PC-3 (cell line): ENCODE results near the gene ROBO3. TPM values are rescaled to one million over a fixed set of nuclear protein-coding genes. Genes with fewer than 3 reads are reported as not detected.

Experiments used
- ATAC-seq: fragments of 200-7000 bp; cut with Tn5 transposase; 2 replicates; pipeline ENCODE4 v1.9.1; 2020; ENCODE audit warnings: mild to moderate bottlenecking, moderate library complexity
- BruUV-seq: library from RNA; stranded (reverse); fragments of 400-500 nt; replicated peaks from 2 replicates; lab custom pipeline; 2021; lab: Mats Ljungman, UMichigan
- CTCF ChIA-PET: fragments of 300-600 bp; sonication (Branson Sonifier 250); formaldehyde crosslinking; loops from one replicate; lab custom pipeline; 2022; ENCODE audit warnings: antibody characterized with exemption; lab: Charles Lee
- POLR2A ChIA-PET: fragments of 300-600 bp; sonication (Branson Sonifier 250); formaldehyde crosslinking; loops from one replicate; lab custom pipeline; 2022; ENCODE audit warnings: antibody characterized with exemption; ENCODE audit not compliant: unreplicated experiment; lab: Charles Lee
- DNase-seq: peaks from one replicate; pipeline ENCODE4 v3.0.0-alpha.2; 2015
- H2AFZ ChIP-seq: fragments of 300-600 bp; sonication (generic); 2 replicates; pipeline ENCODE4 v1.6.0; 2016; ENCODE audit warnings: antibody characterized with exemption, low read length
- H3F3A ChIP-seq: fragments of 300-600 bp; sonication (generic); one replicate; pipeline ENCODE4 v1.6.0; 2017; ENCODE audit warnings: antibody characterized with exemption, low read length, control low read depth, mild to moderate bottlenecking; ENCODE audit not compliant: unreplicated experiment
- H3K27ac ChIP-seq: fragments of 300-600 bp; sonication (generic); 2 replicates; pipeline ENCODE4 v1.5.1; 2016; ENCODE audit warnings: mild to moderate bottlenecking, low read length
- H3K27me3 ChIP-seq: fragments of 300-600 bp; sonication (generic); 2 replicates; pipeline ENCODE4 v1.6.1; 2016; ENCODE audit warnings: low read length, mixed read lengths
- H3K36me3 ChIP-seq: fragments of 300-600 bp; sonication (generic); 2 replicates; pipeline ENCODE4 v1.6.1; 2016; ENCODE audit warnings: low read depth, mixed run types, low read length, mixed read lengths
- H3K4me1 ChIP-seq: fragments of 300-600 bp; sonication (generic); 2 replicates; pipeline ENCODE4 v1.5.1; 2016; ENCODE audit warnings: low read length; ENCODE audit not compliant: insufficient read depth
- H3K4me2 ChIP-seq: fragments of 300-600 bp; sonication (generic); 2 replicates; pipeline ENCODE4 v1.6.0; 2016; ENCODE audit warnings: low read length
- H3K4me3 ChIP-seq: fragments of 300-600 bp; sonication (generic); 2 replicates; pipeline ENCODE4 v1.5.1; 2016; ENCODE audit warnings: mild to moderate bottlenecking, low read length, mixed read lengths
- H3K79me2 ChIP-seq: fragments of 300-600 bp; sonication (generic); 2 replicates; pipeline ENCODE4 v1.6.1; 2017; ENCODE audit warnings: low read length, mixed read lengths
- H3K9ac ChIP-seq: fragments of 300-600 bp; sonication (generic); 2 replicates; pipeline ENCODE4 v1.6.0; 2016; ENCODE audit warnings: mild to moderate bottlenecking, low read length
- H3K9me2 ChIP-seq: fragments of 300-600 bp; sonication (generic); replicated peaks from 2 replicates; pipeline ENCODE4 v1.6.1; 2016; ENCODE audit warnings: mixed run types, low read length, mixed read lengths
- H3K9me3 ChIP-seq: fragments of 300-600 bp; sonication (generic); 2 replicates; pipeline ENCODE4 v1.6.1; 2016; ENCODE audit warnings: low read length, mixed read lengths
- H4K20me1 ChIP-seq: fragments of 300-600 bp; sonication (generic); 2 replicates; pipeline ENCODE4 v1.6.1; 2016; ENCODE audit warnings: low read length, mixed read lengths
- CTCF ChIP-seq: fragments of 300-600 bp; sonication (generic); conservative IDR thresholded peaks from 2 replicates; pipeline ENCODE4 v1.5.1; 2017; ENCODE audit warnings: antibody characterized with exemption, low read depth, mild to moderate bottlenecking, low read length
- EZH2 ChIP-seq: fragments of 300-600 bp; sonication (generic); IDR thresholded peaks from one replicate; pipeline ENCODE4 v1.6.1; 2017; ENCODE audit warnings: antibody characterized with exemption, mild to moderate bottlenecking, low read length; ENCODE audit not compliant: unreplicated experiment
- EZH2phosphoT487 ChIP-seq: fragments of 300-600 bp; sonication (generic); IDR thresholded peaks from 2 replicates; pipeline ENCODE4 v1.6.1; 2018; ENCODE audit warnings: mild to moderate bottlenecking, antibody characterized with exemption, low read length, borderline replicate concordance
- intact Hi-C: fragments of 100-400 bp; cut with micrococcal nuclease; formaldehyde crosslinking; loops from 2 replicates; pipeline ENCODE4 v1.9.0; 2023
- total RNA-seq: library from RNA; depleted of rRNA; stranded (reverse); fragments of >200 nt; gene quantifications from 2 replicates; pipeline ENCODE4 v1.2.3, GENCODE V29; 2014

Gene ROBO3
- total RNA-seq, 1 experiment from 2014 or later: 18.5 TPM

GRCh38 chr11:124831897-124832296 lies 33.3 kb upstream of the ROBO3 start:
- H3K9ac ChIP-seq: no peak overlapping the region
- ATAC-seq: no peak
- no peaks in the 10 kb centered on the region for H3F3A ChIP-seq
- no peak overlapping the region for H3K27ac ChIP-seq
- BruUV-seq: no TSS peak
- no peaks in the 10 kb centered on the region for H3K79me2 ChIP-seq
- intact Hi-C loops: no loop called here
- ChIA-PET CTCF (no interaction called here), POLR2A (no interaction called here)
- H3K9me3 ChIP-seq: no peaks in the 10 kb centered on the region
- H3K36me3 ChIP-seq: no peaks in the 10 kb centered on the region
- no peak for DNase-seq
- no peaks in the 10 kb centered on the region for H4K20me1 ChIP-seq
- TF ChIP-seq CTCF: no peak
- no peak for TF ChIP-seq EZH2
- no peak for TF ChIP-seq EZH2phosphoT487
- peaks cover 47% of the 10 kb centered on the region for H3K4me1 ChIP-seq
- no peaks in the 10 kb centered on the region for H3K27me3 ChIP-seq
- peak overlapping the region; percentile 23; the same call in 1 of the 2 replicates for H3K4me2 ChIP-seq
- no peak overlapping the region for H3K4me3 ChIP-seq
- no peak overlapping the region for H2AFZ ChIP-seq
- H3K9me2 ChIP-seq: no peaks in the 10 kb centered on the region

DNA sequence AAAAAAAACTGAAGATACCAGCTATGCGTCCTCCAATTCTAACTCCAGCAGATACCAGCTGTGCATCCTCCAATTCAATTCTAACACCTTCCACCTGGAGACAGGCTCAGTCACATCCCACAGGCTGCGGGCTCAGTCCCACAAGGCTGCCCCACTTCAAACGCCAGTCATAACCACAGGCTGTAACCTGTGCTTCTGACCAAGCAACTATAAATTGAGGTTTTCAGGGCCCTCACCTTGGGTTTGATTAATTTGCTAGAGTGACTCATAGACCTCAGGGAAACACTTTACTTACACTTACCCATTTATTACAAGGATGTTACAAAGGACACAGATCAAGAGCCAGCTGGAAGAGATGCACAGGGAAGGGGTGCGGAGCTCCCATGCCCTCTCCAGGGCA lies 32.7 kb upstream of the ROBO3 start:
- Histone ChIP-seq H2AFZ (no peak overlapping the region), H3K4me1 (peaks cover 51% of the 10 kb centered on the region), H3K36me3 (no peaks in the 10 kb centered on the region), H3K27ac (peak overlapping the region; percentile 78), H3F3A (no peaks in the 10 kb centered on the region), H3K79me2 (no peaks in the 10 kb centered on the region), H4K20me1 (no peaks in the 10 kb centered on the region), H3K4me3 (no peak overlapping the region), H3K9me3 (no peaks in the 10 kb centered on the region), H3K4me2 (peak overlapping the region; percentile 23), H3K27me3 (no peaks in the 10 kb centered on the region), H3K9me2 (no peaks in the 10 kb centered on the region), H3K9ac (no peak overlapping the region)
- DNase-seq: peak; percentile 89
- ChIA-PET CTCF (interaction anchor here (0.6 kb wide), 1 partner anchor 80 kb away, joined by 4 read pairs; no protein-coding TSS in a partner anchor), POLR2A (interaction anchor here (0.9 kb wide), 1 partner anchor 159 kb away, joined by 17 read pairs; the partner anchor contains the start of genes SIAE and SPA17)
- intact Hi-C loops: no loop called here
- no TSS peak for BruUV-seq
- no peak for TF ChIP-seq CTCF
- no peak for TF ChIP-seq EZH2
- no peak for TF ChIP-seq EZH2phosphoT487
- ATAC-seq: peak; percentile 59

GRCh38 chr11:124834526-124835180 lies 30.6 kb upstream of the ROBO3 start:
- peak overlapping the region; percentile 20 for H3K4me3 ChIP-seq
- ChIA-PET POLR2A (interaction anchor here (0.7 kb wide), 1 partner anchor 95 kb away, joined by 6 read pairs; the partner anchor contains the start of gene NRGN), CTCF (interaction anchor here (0.6 to 0.9 kb wide), 2 partner anchors 65 to 1500 kb away, joined by 3 read pairs; no protein-coding TSS in a partner anchor)
- H3K27ac ChIP-seq: peak overlapping the region; percentile 78
- no peak for TF ChIP-seq EZH2
- TF ChIP-seq CTCF: no peak
- ATAC-seq (peak; percentile 58), DNase-seq (peak; percentile 91)
- peak overlapping the region; percentile 3; the same call in 1 of the 2 replicates for H3K9ac ChIP-seq
- H3K4me1 ChIP-seq: peaks cover 55% of the 10 kb centered on the region
- H3K36me3 ChIP-seq: no peaks in the 10 kb centered on the region
- H3K9me2 ChIP-seq: no peaks in the 10 kb centered on the region
- H4K20me1 ChIP-seq: no peaks in the 10 kb centered on the region
- no peaks in the 10 kb centered on the region for H3K9me3 ChIP-seq
- H3K79me2 ChIP-seq: no peaks in the 10 kb centered on the region
- BruUV-seq: TSS peak; percentile 76
- peak overlapping the region; percentile 76 for H3K4me2 ChIP-seq
- H3K27me3 ChIP-seq: peaks cover 10% of the 10 kb centered on the region
- intact Hi-C loops: loop anchor here (1.0 kb wide), 1 partner anchor 64 kb away; no protein-coding TSS in a partner anchor
- no peaks in the 10 kb centered on the region for H3F3A ChIP-seq
- no peak overlapping the region for H2AFZ ChIP-seq
